GM12878 (cell line): Measurements from ENCODE around the gene GSPT1. TPM values are rescaled to one million over a fixed set of nuclear protein-coding genes. Genes with fewer than 3 reads are reported as not detected.
A peak's percentile ranks its signal among the peaks of the same experiment; 100 is the strongest.

Source experiments
- ATAC-seq: fragments of 200-7000 bp; cut with Tn5 transposase; 3 replicates; pipeline ENCODE4 v1.9.1; 2020; ENCODE audit warnings: mild to moderate bottlenecking, moderate library complexity
- BruUV-seq: library from RNA; stranded (reverse); fragments of 400-500 nt; replicated peaks from 2 replicates; lab custom pipeline; 2021; lab: Mats Ljungman, UMichigan
- CTCF ChIA-PET: fragments of 300-600 bp; sonication (Branson Sonifier 250); formaldehyde crosslinking; extraction: SDS; loops from one replicate; lab custom pipeline; 2021; ENCODE audit warnings: inconsistent platforms; lab: Yijun Ruan, JAX
- POLR2A ChIA-PET: fragments of 350-600 bp; formaldehyde crosslinking; extraction: SDS; loops from one replicate; lab custom pipeline; 2021; ENCODE audit warnings: inconsistent platforms; lab: Charles Lee
- RAD21 ChIA-PET: fragments of 300-600 bp; sonication (Branson Sonifier 250); formaldehyde crosslinking; loops from one replicate; lab custom pipeline; 2023; ENCODE audit warnings: antibody characterized with exemption; ENCODE audit not compliant: unreplicated experiment; lab: Charles Lee
- SMC1A ChIA-PET: fragments of 300-600 bp; sonication (Branson Sonifier 250); formaldehyde crosslinking; loops from one replicate; lab custom pipeline; 2023; ENCODE audit not compliant: unreplicated experiment, uncharacterized antibody; lab: Charles Lee
- DNase-seq: peaks from one replicate; pipeline ENCODE4 v3.0.0-alpha.2; 2011; ENCODE audit warnings: low read depth, low spot score
- FAIRE-seq: peaks from 3 replicates; lab custom pipeline; 2011; peaks lifted over from hg19 to GRCh38; lab: Jason Lieb, UNC
- H2AFZ ChIP-seq: 2 replicates; pipeline ENCODE4 v1.6.0; 2011; ENCODE audit warnings: low read depth, low read length, control low read depth; ENCODE audit not compliant: control insufficient read depth
- H3K27ac ChIP-seq: 2 replicates; pipeline ENCODE4 v1.5.1; 2011; ENCODE audit warnings: control low read depth; ENCODE audit not compliant: control insufficient read depth, insufficient read depth
- H3K27me3 ChIP-seq, 2 experiments: replicated peaks in 1 of 2; 2 replicates each; pipeline versions ENCODE4 v1.6.0 to v1.6.1; 2011; ENCODE audit warnings: low read length in 1 of 2; ENCODE audit not compliant: control insufficient read depth in 2 of 2, insufficient read depth in 2 of 2
- H3K36me3 ChIP-seq, 2 experiments: 2 replicates each; pipeline ENCODE4 v1.5.1; 2011; ENCODE audit warnings: low read length in 1 of 2; ENCODE audit not compliant: control insufficient read depth in 2 of 2, insufficient read depth in 2 of 2
- H3K4me1 ChIP-seq: 2 replicates; pipeline ENCODE4 v1.6.1; 2011; ENCODE audit warnings: mild to moderate bottlenecking, low read length, moderate library complexity, mixed read lengths; ENCODE audit not compliant: control insufficient read depth, insufficient read depth
- H3K4me2 ChIP-seq: 2 replicates; pipeline ENCODE4 v1.6.0; 2011; ENCODE audit warnings: control low read depth; ENCODE audit not compliant: control insufficient read depth, insufficient read depth
- H3K4me3 ChIP-seq: fragments of 200-600 bp; sonication (generic); 2 replicates; pipeline ENCODE4 v1.5.1; 2016
- H3K79me2 ChIP-seq: 2 replicates; pipeline ENCODE4 v1.6.0; 2011; ENCODE audit warnings: low read length; ENCODE audit not compliant: control insufficient read depth, insufficient read depth
- H3K9ac ChIP-seq: 2 replicates; pipeline ENCODE4 v1.8.0; 2011; ENCODE audit warnings: low read length, control low read depth, mixed read lengths; ENCODE audit not compliant: control insufficient read depth, insufficient read depth
- H3K9me3 ChIP-seq: replicated peaks from 3 replicates; pipeline ENCODE4 v1.5.1; 2011; ENCODE audit warnings: mild to moderate bottlenecking, low read length; ENCODE audit not compliant: control insufficient read depth, insufficient read depth
- H4K20me1 ChIP-seq: 2 replicates; pipeline ENCODE4 v1.6.0; 2011; ENCODE audit not compliant: control insufficient read depth, insufficient read depth
- BACH1 ChIP-seq: fragments of 450-650 bp; IDR thresholded peaks from 2 replicates; pipeline ENCODE4 v1.6.1; 2017; ENCODE audit warnings: mild to moderate bottlenecking, borderline replicate concordance
- CREM ChIP-seq: IDR thresholded peaks from 2 replicates; pipeline ENCODE4 v1.6.1; 2014; ENCODE audit warnings: antibody characterized with exemption, low read depth
- E4F1 ChIP-seq: fragments of 450-650 bp; IDR thresholded peaks from 2 replicates; pipeline ENCODE4 v1.6.1; 2018; ENCODE audit warnings: borderline replicate concordance, mild to moderate bottlenecking; ENCODE audit not compliant: partially characterized antibody
- IKZF2 ChIP-seq, 2 experiments: fragments of 450-650 bp; IDR thresholded peaks; 2 replicates each; pipeline ENCODE4 v1.6.1; 2017; ENCODE audit warnings: mild to moderate bottlenecking in 2 of 2, moderate library complexity in 2 of 2
- NR2F1 ChIP-seq: fragments of 450-650 bp; conservative IDR thresholded peaks from 2 replicates; pipeline ENCODE4 v1.6.1; 2017; ENCODE audit warnings: mild to moderate bottlenecking
- PML ChIP-seq: IDR thresholded peaks from 2 replicates; pipeline ENCODE4 v1.6.1; 2012; ENCODE audit warnings: low read length, inconsistent platforms
- YBX1 ChIP-seq: fragments of 450-650 bp; IDR thresholded peaks from 2 replicates; pipeline ENCODE4 v1.6.1; 2016; ENCODE audit warnings: antibody characterized with exemption
- ZNF217 ChIP-seq: fragments of 450-650 bp; IDR thresholded peaks from 2 replicates; pipeline ENCODE4 v1.6.1; 2017; ENCODE audit warnings: antibody characterized with exemption, mild to moderate bottlenecking
- ZNF384 ChIP-seq: IDR thresholded peaks from 2 replicates; pipeline ENCODE4 v1.6.1; 2012; ENCODE audit warnings: low read depth, mild to moderate bottlenecking, low read length, improper control_type of control experiment, borderline replicate concordance
- WGBS: methylation state at CpG from one replicate; pipeline ENCODE4 v1.1.6; 2016; ENCODE audit warnings: low lambda C conversion rate; ENCODE audit not compliant: insufficient replicate concordance, insufficient coverage; ENCODE audit errors: missing lambda C conversion rate; 5-methylcytosine and 5-hydroxymethylcytosine counted together
- in situ Hi-C: fragments of 300-500 bp; cut with MboI; formaldehyde crosslinking; loops from 9 replicates; pipeline ENCODE4 v1.14.3; 2018; ENCODE audit warnings: mixed read lengths
- intact Hi-C: fragments of 100-400 bp; cut with micrococcal nuclease; formaldehyde crosslinking; loops from one replicate; pipeline ENCODE4 v1.14.2; 2022; ENCODE audit not compliant: unreplicated experiment
- polyA plus RNA-seq, 11 experiments: library from polyadenylated mRNA; depleted of rRNA in 4 of 11; unstranded in 6 of 11; stranded (reverse) in 5 of 11; fragments of >200 nt; fragmentation: Nextera tagmentation in 4 of 11; fragmentation: Illumina TruSeq in 1 of 11; extraction: Ambion mirVana in 4 of 11; extraction: Trizol in 1 of 11; gene quantifications; 1 replicate in 1 of 11; 2 replicates in 10 of 11; pipeline versions ENCODE4 v1.2.1 to v1.2.3, GENCODE V29; 2011 to 2016; ENCODE audit warnings: inconsistent platforms in 2 of 11, missing spikeins in 2 of 11, low read depth in 1 of 11
- total RNA-seq, 4 experiments: library from RNA; depleted of rRNA in 3 of 4; stranded (reverse); fragments of >200 nt in 3 of 4; fragmentation: Illumina TruSeq in 1 of 4; extraction: Trizol in 1 of 4; gene quantifications; 2 replicates each; pipeline versions ENCODE4 v1.2.1 to v1.2.3, GENCODE V29; 2013 to 2021

GSPT1 gene
- total and polyA plus RNA-seq, 10 of the 15 experiments (the other 5 are each of a cell fraction or from before 2014, with no cell fraction given) = 46.7 to 181 (median 99.6) TPM

GRCh38 chr16:11907160-11907970, 8.4 kb downstream of the GSPT1 start:
- Histone ChIP-seq H3K27me3 (no peaks in the 10 kb centered on the region), H3K9ac (no peak overlapping the region), H3K36me3 (peaks cover 3 to 13% of the 10 kb centered on the region in 2 experiments; a peak in 3 of 4 replicates), H3K9me3 (no peaks in the 10 kb centered on the region), H3K4me2 (peak overlapping the region; percentile 13; the same call in 1 of the 2 replicates), H3K4me1 (peaks cover 16% of the 10 kb centered on the region; the same call in 1 of the 2 replicates), H2AFZ (no peak overlapping the region), H3K27ac (no peak overlapping the region), H3K4me3 (no peak overlapping the region; the same call in 1 of the 2 replicates), H4K20me1 (no peaks in the 10 kb centered on the region), H3K79me2 (peaks cover 83% of the 10 kb centered on the region)
- ChIA-PET POLR2A (interaction anchor here (0.5 to 0.6 kb wide), 2 partner anchors 15 to 29 kb away, joined by 3 to 4 read pairs; no protein-coding TSS in a partner anchor), SMC1A (interaction anchor here (1.0 to 1.1 kb wide), 2 partner anchors 9 to 58 kb away, joined by 3 read pairs; partner anchors contain the start of gene GSPT1), RAD21 (no interaction called here), CTCF (interaction anchor here (0.6 to 1.2 kb wide), 2 partner anchors 160 to 1923 kb away, joined by 3 to 4 read pairs; no protein-coding TSS in a partner anchor)
- TSS peak; percentile 6 for BruUV-seq
- intact Hi-C loops = no loop called here
- in situ Hi-C loops = no loop called here
- WGBS = 98% methylated on average over 8 of the region's 8 CpGs
- no peak for DNase-seq
- no peak for ATAC-seq
- FAIRE-seq = no peak
- TF ChIP-seq CREM = no peak
- no peak for TF ChIP-seq NR2F1
- no peak for TF ChIP-seq E4F1
- no peak for TF ChIP-seq BACH1
- no peak for TF ChIP-seq PML
- no peak for TF ChIP-seq ZNF384
- TF ChIP-seq IKZF2 (IDR thresholded peaks at IDR 0.05) = no peak
- no peak for TF ChIP-seq YBX1
- TF ChIP-seq ZNF217 = no peak
